Naive thymus-derived CD8-positive, alpha-beta T cell (primary cell): ENCODE measurements around the gene POR. TPM values are rescaled to one million over a fixed set of nuclear protein-coding genes. Genes with fewer than 3 reads are reported as not detected.

ENCODE experiments used
- ATAC-seq, 2 donors: fragments of 150-1000 bp; cut with Tn5 transposase in 1 of 2; sonication (Bioruptor Pico), chemical (Tn5 transposase) in 1 of 2; 1 replicate in 1 of 2; 2 replicates in 1 of 2; pipeline ENCODE4 v1.10.0; 2021; ENCODE audit warnings: mild to moderate bottlenecking in 2 of 2, moderate library complexity in 2 of 2
- POLR2A ChIA-PET: fragments of 350-600 bp; sonication (Branson Sonifier 250); formaldehyde crosslinking; loops from one replicate; lab custom pipeline; 2021; ENCODE audit warnings: antibody characterized with exemption; lab: Charles Lee
- DNase-seq, 10 donors: peaks; one replicate each; pipeline versions ENCODE4 v3.0.0 to v3.0.0-alpha.2; 2020 to 2022
- H3K27ac Mint-ChIP-seq, 10 donors: one replicate each; pipeline ENCODE4 v1.8.0; 2020 to 2022; ENCODE audit warnings: mild to moderate bottlenecking in 10 of 10, mixed read lengths in 10 of 10, moderate library complexity in 4 of 10, inconsistent platforms in 1 of 10
- H3K27me3 Mint-ChIP-seq, 5 donors: one replicate each; pipeline ENCODE4 v1.8.0; 2021 to 2022; ENCODE audit warnings: mixed read lengths in 5 of 5
- H3K36me3 Mint-ChIP-seq, 3 donors: one replicate each; pipeline ENCODE4 v1.8.0; 2020 to 2022; ENCODE audit warnings: mixed read lengths in 3 of 3, mild to moderate bottlenecking in 2 of 3, inconsistent platforms in 1 of 3
- H3K4me1 Mint-ChIP-seq, 4 donors: one replicate each; pipeline ENCODE4 v1.8.0; 2021 to 2022; ENCODE audit warnings: mixed read lengths in 4 of 4
- H3K4me3 Mint-ChIP-seq, 10 donors: one replicate each; pipeline ENCODE4 v1.8.0; 2020 to 2022; ENCODE audit warnings: mild to moderate bottlenecking in 10 of 10, mixed read lengths in 10 of 10, moderate library complexity in 6 of 10, inconsistent platforms in 1 of 10
- H3K9me3 Mint-ChIP-seq, 9 donors: one replicate each; pipeline ENCODE4 v1.8.0; 2020 to 2022; ENCODE audit warnings: mixed read lengths in 9 of 9, mild to moderate bottlenecking in 3 of 9, inconsistent platforms in 1 of 9, moderate library complexity in 1 of 9
- polyA plus RNA-seq, 3 donors: library from polyadenylated mRNA; unstranded; fragments of 300-500 nt; fragmentation: Illumina TruSeq; gene quantifications; one replicate each; pipeline ENCODE4 v1.2.3, GENCODE V29; 2021
- total RNA-seq, 8 experiments: library from RNA in 2 of 8; stranded (reverse) in 2 of 8; gene quantifications; one replicate each; pipeline ENCODE4 v1.2.3 and lab custom pipeline; 2021 to 2026

The POR gene
- total and polyA plus RNA-seq, 5 experiments from 2014 or later = 32.6 to 80.3 (median 51.0) TPM

- Mint-ChIP-seq H3K36me3 (peaks cover 0 to 41% (median 0%) of the 10 kb centered on the region in 3 donors), H3K4me1 (peaks cover 0 to 4% (median 2%) of the 10 kb centered on the region in 4 donors), H3K27ac (peak overlapping the region in 1 of 10 donors; percentile 45), H3K27me3 (no peaks in the 10 kb centered on the region), H3K4me3 (no peak overlapping the region), H3K9me3 (no peaks in the 10 kb centered on the region)
- DNase-seq (no peak), ATAC-seq (no peak)
- POLR2A ChIA-PET = no interaction called here
These were observed 48.5 kb downstream of the POR start for GRCh38 chr7:75963381-75963995.

- POLR2A ChIA-PET = interaction anchor here (1.1 kb wide), 1 partner anchor 51 kb away, joined by 4 read pairs; the partner anchor contains the start of gene POR
- no peak for DNase-seq
- H3K36me3 Mint-ChIP-seq = peaks cover 0 to 32% (median 0%) of the 10 kb centered on the region in 3 donors
- no peaks in the 10 kb centered on the region for H3K27me3 Mint-ChIP-seq
- peak overlapping the region in 1 of 10 donors; percentile 39 for H3K27ac Mint-ChIP-seq
- no peaks in the 10 kb centered on the region for H3K9me3 Mint-ChIP-seq
- H3K4me1 Mint-ChIP-seq = peaks cover 0 to 6% (median 4%) of the 10 kb centered on the region in 4 donors
- no peak overlapping the region for H3K4me3 Mint-ChIP-seq
- ATAC-seq = no peak
These were observed 50.7 kb downstream of the POR start for GRCh38 chr7:75965617-75966016.

GRCh38 chr7:75966190-75966961 lies 51.4 kb downstream of the POR start:
- peaks cover 0 to 31% (median 0%) of the 10 kb centered on the region in 3 donors for H3K36me3 Mint-ChIP-seq
- H3K4me1 Mint-ChIP-seq = peaks cover 0 to 6% (median 4%) of the 10 kb centered on the region in 4 donors
- H3K27me3 Mint-ChIP-seq = no peaks in the 10 kb centered on the region
- peak overlapping the region in 1 of 10 donors; percentile 57 for H3K27ac Mint-ChIP-seq
- H3K4me3 Mint-ChIP-seq = no peak overlapping the region
- POLR2A ChIA-PET = interaction anchor here (0.6 to 1.1 kb wide), 2 partner anchors 51 to 1885 kb away, joined by 4 read pairs; partner anchors contain the start of gene POR
- ATAC-seq (no peak), DNase-seq (peak in 1 of 10 donors; percentile 23)
- no peaks in the 10 kb centered on the region for H3K9me3 Mint-ChIP-seq

- DNase-seq (peak in 1 of 10 donors; percentile 30), ATAC-seq (no peak)
- POLR2A ChIA-PET = interaction anchor here (0.6 kb wide), 1 partner anchor 1885 kb away, joined by 4 read pairs; no protein-coding TSS in a partner anchor
- H3K9me3 Mint-ChIP-seq = no peaks in the 10 kb centered on the region
- H3K4me1 Mint-ChIP-seq = peaks cover 0 to 8% (median 6%) of the 10 kb centered on the region in 4 donors
- peaks cover 0 to 30% (median 0%) of the 10 kb centered on the region in 3 donors for H3K36me3 Mint-ChIP-seq
- H3K4me3 Mint-ChIP-seq = no peak overlapping the region
- no peaks in the 10 kb centered on the region for H3K27me3 Mint-ChIP-seq
- H3K27ac Mint-ChIP-seq = no peak overlapping the region
These were observed 52.1 kb downstream of the POR start for GRCh38 chr7:75967055-75967454.

- DNase-seq (no peak), ATAC-seq (no peak)
- H3K27ac Mint-ChIP-seq = peak overlapping the region in 1 of 10 donors; percentile 12
- H3K36me3 Mint-ChIP-seq = peaks cover 0 to 34% (median 0%) of the 10 kb centered on the region in 3 donors
- POLR2A ChIA-PET = no interaction called here
- peaks cover 0 to 9% (median 7%) of the 10 kb centered on the region in 4 donors for H3K4me1 Mint-ChIP-seq
- H3K9me3 Mint-ChIP-seq = no peaks in the 10 kb centered on the region
- no peaks in the 10 kb centered on the region for H3K27me3 Mint-ChIP-seq
- H3K4me3 Mint-ChIP-seq = no peak overlapping the region
These were observed 52.6 kb downstream of the POR start for GRCh38 chr7:75967487-75967997.

GRCh38 chr7:75968012-75968411 lies 53.1 kb downstream of the POR start:
- DNase-seq = peak in 1 of 10 donors; percentile 42
- Mint-ChIP-seq H3K4me1 (peaks cover 0 to 9% (median 7%) of the 10 kb centered on the region in 4 donors), H3K27ac (no peak overlapping the region), H3K36me3 (peaks cover 0 to 34% (median 0%) of the 10 kb centered on the region in 3 donors), H3K4me3 (no peak overlapping the region), H3K9me3 (no peaks in the 10 kb centered on the region), H3K27me3 (no peaks in the 10 kb centered on the region)
- ATAC-seq = no peak
- POLR2A ChIA-PET = no interaction called here

- Mint-ChIP-seq H3K4me3 (no peak overlapping the region), H3K27ac (no peak overlapping the region), H3K36me3 (peaks cover 0 to 36% (median 0%) of the 10 kb centered on the region in 3 donors), H3K27me3 (no peaks in the 10 kb centered on the region), H3K9me3 (no peaks in the 10 kb centered on the region), H3K4me1 (peaks cover 0 to 9% (median 5%) of the 10 kb centered on the region in 4 donors)
- POLR2A ChIA-PET = interaction anchor here (1.3 kb wide), 1 partner anchor 54 kb away, joined by 3 read pairs; no protein-coding TSS in a partner anchor
- DNase-seq = peak in 1 of 10 donors; percentile 19
- ATAC-seq = no peak
These were observed 53.6 kb downstream of the POR start for GRCh38 chr7:75968561-75969001.

- peaks cover 0 to 40% (median 6%) of the 10 kb centered on the region in 3 donors for H3K36me3 Mint-ChIP-seq
- peaks cover 0 to 9% (median 5%) of the 10 kb centered on the region in 4 donors for H3K4me1 Mint-ChIP-seq
- POLR2A ChIA-PET = interaction anchor here (1.3 kb wide), 1 partner anchor 55 kb away, joined by 3 read pairs; no protein-coding TSS in a partner anchor
- no peaks in the 10 kb centered on the region for H3K27me3 Mint-ChIP-seq
- no peak overlapping the region for H3K4me3 Mint-ChIP-seq
- H3K27ac Mint-ChIP-seq = peak overlapping the region in 1 of 10 donors; percentile 65
- ATAC-seq (no peak), DNase-seq (no peak)
- no peaks in the 10 kb centered on the region for H3K9me3 Mint-ChIP-seq
These were observed 54.2 kb downstream of the POR start for GRCh38 chr7:75969182-75969581.

- Mint-ChIP-seq H3K9me3 (no peaks in the 10 kb centered on the region), H3K4me3 (no peak overlapping the region), H3K36me3 (peaks cover 0 to 41% (median 7%) of the 10 kb centered on the region in 3 donors), H3K27me3 (no peaks in the 10 kb centered on the region), H3K27ac (peak overlapping the region in 3 of 10 donors; percentile 25 to 65 (median 33)), H3K4me1 (peaks cover 0 to 9% (median 5%) of the 10 kb centered on the region in 4 donors)
- ATAC-seq (no peak), DNase-seq (peak in 1 of 10 donors; percentile 40)
- POLR2A ChIA-PET = interaction anchor here (1.3 kb wide), 1 partner anchor 56 kb away, joined by 3 read pairs; no protein-coding TSS in a partner anchor
These were observed 54.9 kb downstream of the POR start for GRCh38 chr7:75969704-75970498.

- ATAC-seq (no peak), DNase-seq (peak in 1 of 10 donors; percentile 44)
- no peak overlapping the region for H3K27ac Mint-ChIP-seq
- POLR2A ChIA-PET = no interaction called here
- no peak overlapping the region for H3K4me3 Mint-ChIP-seq
- H3K27me3 Mint-ChIP-seq = no peaks in the 10 kb centered on the region
- peaks cover 0 to 39% (median 7%) of the 10 kb centered on the region in 3 donors for H3K36me3 Mint-ChIP-seq
- H3K4me1 Mint-ChIP-seq = peaks cover 0 to 9% (median 4%) of the 10 kb centered on the region in 4 donors
- H3K9me3 Mint-ChIP-seq = no peaks in the 10 kb centered on the region
These were observed 56.5 kb downstream of the POR start for GRCh38 chr7:75971309-75971960.

- H3K4me3 Mint-ChIP-seq = no peak overlapping the region
- peak in 1 of 10 donors; percentile 63 for DNase-seq
- POLR2A ChIA-PET = interaction anchor here (1.0 kb wide), 1 partner anchor 9 kb away, joined by 3 read pairs; no protein-coding TSS in a partner anchor
- H3K27ac Mint-ChIP-seq = no peak overlapping the region
- no peak for ATAC-seq
- peaks cover 0 to 39% (median 7%) of the 10 kb centered on the region in 3 donors for H3K36me3 Mint-ChIP-seq
- H3K9me3 Mint-ChIP-seq = no peaks in the 10 kb centered on the region
- no peaks in the 10 kb centered on the region for H3K27me3 Mint-ChIP-seq
- peaks cover 0 to 9% (median 4%) of the 10 kb centered on the region in 4 donors for H3K4me1 Mint-ChIP-seq
These were observed 57.2 kb downstream of the POR start for GRCh38 chr7:75971961-75972763.
